Left kidney (tissue), 2 donors: ENCODE results near the gene PDZD2. TPM values are rescaled to one million over a fixed set of nuclear protein-coding genes. Genes with fewer than 3 reads are reported as not detected.

Experiments used
- DNase-seq: peaks from one replicate; pipeline ENCODE4 v3.0.0-alpha.2; 2013
- polyA plus RNA-seq: library from polyadenylated mRNA; unstranded; fragments of 120-200 nt; gene quantifications from one replicate; pipeline ENCODE4 v1.2.1, GENCODE V29; 2013; ENCODE audit not compliant: insufficient read length

PDZD2 gene
- polyA plus RNA-seq, 1 donor, result 22.1 TPM

DNA sequence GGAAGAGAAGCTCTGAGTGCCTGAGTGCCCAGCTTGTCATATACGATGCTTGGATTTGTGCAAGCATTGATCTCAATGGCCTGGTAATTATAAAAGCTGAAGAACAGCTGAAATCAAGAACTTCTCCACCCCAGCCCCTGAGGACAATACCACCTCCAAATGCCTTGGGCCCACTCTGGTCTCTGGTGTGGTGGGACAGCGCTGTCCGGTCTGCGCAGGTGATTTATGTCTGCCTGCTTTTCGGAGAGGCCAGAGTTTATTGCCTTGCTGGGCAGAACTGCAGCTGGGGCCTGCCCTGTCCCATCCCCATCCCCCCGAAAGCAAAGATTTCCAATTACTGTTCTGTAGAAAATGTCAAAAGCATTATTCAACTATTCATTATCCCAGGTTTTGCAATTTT, 1.1 kb upstream of the PDZD2 start:
- DNase-seq, result no peak

DNA sequence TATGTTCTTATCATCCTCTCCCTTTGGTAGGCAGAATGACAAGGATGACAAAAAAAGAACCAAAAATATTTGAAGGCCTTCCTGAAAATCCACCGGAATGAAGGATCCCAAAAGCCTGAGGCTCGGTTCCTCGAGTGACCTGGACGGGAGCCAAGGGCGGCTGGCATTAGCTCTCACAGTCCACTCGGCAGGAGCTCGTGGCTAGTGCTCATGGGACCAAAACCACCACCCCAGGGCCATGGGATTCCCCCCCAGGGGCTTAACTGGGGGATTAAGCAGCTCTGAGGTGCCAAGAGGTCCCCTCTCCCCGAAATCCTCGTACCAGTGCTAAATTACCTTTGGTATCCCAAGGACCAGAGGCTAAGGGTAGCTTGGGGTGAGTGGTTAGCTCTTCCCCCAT, 586 bp upstream of the PDZD2 start:
- DNase-seq, result no peak

DNA sequence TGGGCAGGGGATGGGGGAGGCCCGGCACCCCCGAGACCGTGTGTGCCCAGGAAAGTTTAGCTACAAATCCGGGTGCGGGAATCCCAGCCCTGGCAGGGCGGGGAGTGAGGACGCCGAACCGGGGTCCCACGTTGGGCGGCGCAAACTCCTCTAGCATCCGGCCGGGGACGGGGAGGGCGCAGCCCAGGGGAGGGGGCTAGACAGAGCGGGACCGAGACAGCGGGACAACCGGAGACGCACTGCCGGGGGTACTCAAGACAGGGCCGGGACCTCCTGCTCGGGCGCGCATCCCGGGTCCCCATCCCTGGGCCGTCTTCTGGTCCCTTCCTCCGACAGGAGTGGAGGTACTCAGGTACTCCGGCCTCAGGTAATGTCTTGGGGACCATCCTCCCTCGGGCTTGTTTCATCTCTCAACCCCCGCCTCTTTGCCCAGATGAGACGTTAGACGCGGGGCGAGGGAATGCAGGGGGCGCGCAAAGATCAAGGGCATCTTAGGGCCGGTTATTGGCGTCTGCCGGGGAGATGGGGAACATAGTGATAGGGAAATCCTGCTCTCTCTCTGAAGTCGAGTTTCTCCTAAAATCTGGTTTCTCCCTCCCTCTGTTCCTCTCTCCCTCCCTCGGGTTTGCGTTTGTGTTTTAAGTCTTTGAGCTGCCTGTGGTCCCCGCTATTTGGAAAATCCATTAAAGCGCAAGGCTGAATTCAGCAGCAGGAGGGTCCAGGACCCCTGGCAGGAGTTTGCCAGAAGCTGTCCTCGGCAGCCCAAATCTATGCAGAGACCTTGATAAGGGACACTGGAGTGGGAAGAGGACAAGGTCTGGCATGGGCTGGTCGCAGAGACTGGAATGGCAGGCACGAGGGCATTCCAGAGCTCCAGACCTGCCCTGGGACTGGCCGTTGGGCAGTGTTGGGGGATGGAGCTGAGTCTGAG, 815 bp downstream of the PDZD2 start:
- DNase-seq, result no peak

DNA sequence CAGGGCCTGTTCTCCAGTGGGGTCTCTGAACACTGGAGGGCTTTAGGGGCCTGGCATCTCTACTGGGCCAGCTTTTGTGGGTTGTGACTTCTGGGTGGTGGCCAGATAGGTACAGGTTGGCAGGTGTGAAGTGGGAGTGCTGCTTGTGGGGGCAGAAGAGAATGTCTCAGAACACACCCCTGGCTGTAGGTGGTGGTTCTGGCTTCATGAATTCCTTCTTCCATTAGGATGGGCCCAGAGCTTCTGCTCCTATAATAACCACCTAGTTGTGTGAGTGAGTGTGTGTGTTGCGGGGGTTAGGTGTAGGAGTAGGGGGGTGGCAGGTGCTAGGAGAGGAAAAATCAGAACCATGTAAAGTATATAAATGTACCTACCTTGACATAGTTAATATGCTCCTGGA, 1.6 kb downstream of the PDZD2 start:
- no peak for DNase-seq

DNA sequence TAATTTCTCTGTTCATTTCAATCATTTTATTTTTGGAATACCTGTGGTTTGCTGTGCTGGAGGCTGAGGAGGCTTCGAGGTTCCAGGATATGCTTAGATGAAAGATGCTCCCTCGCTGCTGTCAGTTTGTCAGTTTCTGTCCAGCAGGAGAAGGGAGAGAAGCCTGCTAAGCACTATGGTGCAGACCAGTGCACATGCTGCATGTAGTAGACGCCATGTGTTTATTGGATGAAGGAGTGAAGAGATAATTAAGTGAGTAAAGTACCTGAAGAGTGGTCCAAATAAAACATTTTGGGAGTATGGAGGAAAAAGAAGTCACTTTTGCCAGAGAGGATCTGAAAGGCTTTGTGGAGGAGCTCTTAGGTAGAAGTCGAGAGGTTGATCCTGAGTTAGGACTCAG, 2.1 kb downstream of the PDZD2 start:
- DNase-seq, result no peak

DNA sequence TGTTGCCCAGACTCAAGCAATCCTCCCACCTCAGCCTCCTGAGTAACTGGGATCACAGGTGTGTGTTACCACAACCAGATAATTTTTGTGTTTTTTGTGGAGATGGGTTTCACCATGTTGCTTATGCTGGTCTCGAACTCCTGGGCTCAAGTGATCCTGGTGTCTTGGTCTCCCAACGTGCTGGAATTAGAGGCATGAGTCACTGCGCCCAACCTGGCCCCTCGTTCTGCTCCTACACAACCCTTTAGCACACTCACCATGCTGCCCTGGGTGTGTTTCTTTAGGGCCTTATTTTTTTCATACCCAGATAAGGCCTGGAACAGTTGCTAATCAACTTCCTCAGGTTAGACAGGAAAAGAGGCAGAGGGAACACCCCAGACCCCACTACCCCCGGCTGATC, 2.6 kb downstream of the PDZD2 start:
- DNase-seq, result no peak

DNA sequence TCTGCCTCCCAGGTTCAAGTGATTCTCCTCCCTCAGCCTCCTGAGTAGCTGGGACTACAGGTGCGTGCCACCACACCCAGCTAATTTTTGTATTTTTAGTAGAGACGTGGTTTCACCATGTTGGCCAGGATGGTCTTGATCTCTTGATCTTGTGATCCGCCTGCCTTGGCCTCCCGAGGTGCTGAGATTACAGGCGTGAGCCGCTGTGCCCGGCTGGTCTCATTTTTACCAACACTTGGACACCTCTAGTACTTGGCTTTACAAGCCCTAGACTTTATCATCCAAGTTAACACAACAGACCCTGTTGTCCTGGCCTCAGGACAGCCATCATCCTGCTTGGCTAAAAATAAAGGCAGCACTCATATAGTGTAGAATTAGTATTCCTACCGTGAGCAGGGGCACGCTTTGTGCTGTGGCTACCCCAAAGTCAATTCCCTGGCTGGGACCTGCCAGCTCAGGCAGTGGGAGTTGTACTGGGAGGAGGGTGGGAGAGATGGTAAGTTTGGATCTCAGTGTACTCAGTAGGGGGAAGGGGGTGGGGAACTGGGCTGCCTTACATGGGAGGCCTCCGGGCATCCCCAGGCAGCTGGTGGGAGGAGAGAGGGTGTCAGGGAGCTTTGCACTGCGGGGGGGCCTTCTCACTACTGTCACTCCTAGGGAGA, 6.6 kb downstream of the PDZD2 start:
- DNase-seq, result no peak

DNA sequence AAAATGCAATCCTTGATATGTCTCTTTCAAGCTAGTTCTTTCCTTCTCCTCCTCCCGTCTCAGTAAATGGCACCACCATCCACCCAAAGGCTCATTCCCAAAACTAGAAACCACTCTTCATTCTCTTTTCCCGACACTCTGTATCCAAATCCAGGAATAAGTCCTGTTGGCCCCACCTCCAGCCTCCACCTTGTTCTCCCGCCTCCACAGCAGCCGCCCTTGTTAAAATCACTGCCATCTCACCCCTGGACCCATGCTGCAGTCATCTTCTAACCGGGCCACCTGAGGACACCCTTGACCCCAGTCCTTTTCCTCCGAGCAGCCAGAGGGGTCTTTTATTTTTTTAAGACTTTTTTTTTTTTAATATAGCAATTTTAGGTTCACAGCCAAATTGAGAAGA, 9.4 kb downstream of the PDZD2 start:
- no peak for DNase-seq

DNA sequence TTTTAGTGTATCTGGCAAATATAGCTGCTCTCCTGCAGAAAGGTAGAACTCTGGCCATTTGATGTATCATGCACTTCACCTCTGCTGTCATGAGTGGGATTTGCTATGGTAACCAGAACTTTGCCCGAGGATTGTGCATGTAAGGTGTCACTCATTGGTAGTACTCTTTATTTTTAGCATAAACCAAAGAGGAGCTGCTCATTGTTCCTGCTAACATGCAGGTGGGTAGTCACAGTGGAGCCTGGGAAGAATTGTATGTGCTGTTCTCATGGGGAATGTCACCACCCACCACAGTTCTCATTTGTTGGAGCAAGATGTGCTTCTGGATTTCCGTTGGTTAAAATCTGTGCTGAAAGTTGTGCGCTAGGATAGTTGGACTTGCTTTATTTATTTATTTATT, 12.3 kb downstream of the PDZD2 start:
- no peak for DNase-seq

DNA sequence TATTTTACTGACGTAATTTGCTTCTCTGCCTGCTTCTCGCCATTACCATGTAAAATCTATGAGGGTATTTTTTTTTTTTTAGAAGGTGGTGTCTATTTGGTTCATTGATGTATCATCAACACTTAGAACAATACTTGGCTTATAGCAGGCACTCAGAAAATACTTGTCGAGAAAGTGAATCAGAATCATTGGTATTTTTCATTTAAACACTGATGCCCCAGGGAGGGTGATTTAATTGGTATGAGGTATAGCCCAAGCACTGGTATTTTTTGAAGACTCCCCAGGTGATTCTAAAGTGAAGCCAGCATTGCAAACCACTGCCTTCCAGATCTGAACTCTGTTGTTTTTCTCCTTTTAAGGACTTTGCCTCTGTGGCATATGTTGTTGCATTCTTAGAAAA, 16.6 kb downstream of the PDZD2 start:
- DNase-seq, result no peak

DNA sequence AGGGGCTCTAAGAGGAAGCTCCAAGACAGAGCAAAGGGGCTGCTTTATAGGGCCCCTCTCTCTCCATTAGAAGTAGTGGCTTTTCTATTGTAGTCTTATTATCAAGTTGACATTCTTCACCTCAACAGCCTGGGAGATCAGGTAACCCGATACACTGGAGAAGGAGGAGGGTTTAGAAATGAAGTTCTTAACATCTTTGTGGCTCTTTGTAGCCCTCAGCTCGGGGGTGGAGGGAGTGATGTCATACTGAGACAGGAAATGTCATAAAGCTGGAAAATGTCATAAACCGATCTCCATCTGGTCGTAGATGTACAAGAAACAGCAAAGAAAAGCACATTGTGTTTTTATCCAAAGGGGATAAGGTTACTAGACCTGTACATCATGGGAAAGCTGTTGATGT, 17.9 kb downstream of the PDZD2 start:
- peak; percentile 46 for DNase-seq

DNA sequence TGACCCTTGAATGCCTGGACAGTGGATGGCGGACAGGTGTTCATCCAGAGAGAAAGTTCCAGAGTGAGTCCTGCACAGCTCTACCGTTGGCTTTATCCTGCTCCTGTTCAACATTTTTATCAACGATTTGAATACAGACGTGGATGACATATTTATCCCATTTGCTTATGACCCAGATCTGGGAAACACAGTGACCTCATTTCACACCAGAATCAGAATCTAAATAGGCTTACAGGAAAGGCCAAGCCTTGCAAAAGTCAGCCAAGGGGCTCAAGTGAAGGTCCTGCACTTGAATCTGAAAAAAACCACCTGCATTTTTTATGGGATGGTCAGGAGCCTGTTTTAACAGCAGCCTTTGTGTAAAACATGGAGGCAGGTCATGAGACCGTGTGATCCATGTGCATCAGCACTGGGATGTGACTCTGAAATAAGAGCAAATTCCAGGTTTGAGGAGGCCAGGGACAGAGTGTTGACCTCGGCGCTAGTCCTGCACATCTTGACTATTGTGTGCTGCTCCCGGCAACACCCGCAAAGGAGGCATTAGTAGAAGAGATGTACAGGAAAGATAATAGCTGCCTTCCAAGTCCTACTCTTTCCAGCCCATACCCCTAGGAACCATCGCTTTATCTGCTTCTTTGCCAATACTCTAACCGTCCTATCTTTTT, 18.5 kb downstream of the PDZD2 start:
- no peak for DNase-seq

DNA sequence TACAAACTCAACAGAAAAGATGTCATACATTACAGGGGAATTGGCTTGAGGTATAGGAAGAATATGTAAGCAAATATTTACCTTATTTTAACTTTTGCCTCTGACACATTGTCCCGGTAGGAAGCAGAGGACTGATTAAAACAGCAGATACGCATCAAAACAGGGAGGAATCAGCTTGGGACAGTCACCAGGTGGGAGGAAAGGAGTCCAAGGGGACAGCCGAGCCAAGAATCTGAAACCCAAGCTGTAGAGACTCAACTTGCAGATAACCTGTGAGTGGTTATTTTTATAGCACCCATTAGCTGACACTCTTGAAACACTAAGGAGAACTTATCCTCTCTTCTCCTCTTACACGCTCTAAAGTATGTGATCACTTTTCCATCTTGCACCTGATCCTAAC, 22.3 kb downstream of the PDZD2 start:
- DNase-seq, result no peak

DNA sequence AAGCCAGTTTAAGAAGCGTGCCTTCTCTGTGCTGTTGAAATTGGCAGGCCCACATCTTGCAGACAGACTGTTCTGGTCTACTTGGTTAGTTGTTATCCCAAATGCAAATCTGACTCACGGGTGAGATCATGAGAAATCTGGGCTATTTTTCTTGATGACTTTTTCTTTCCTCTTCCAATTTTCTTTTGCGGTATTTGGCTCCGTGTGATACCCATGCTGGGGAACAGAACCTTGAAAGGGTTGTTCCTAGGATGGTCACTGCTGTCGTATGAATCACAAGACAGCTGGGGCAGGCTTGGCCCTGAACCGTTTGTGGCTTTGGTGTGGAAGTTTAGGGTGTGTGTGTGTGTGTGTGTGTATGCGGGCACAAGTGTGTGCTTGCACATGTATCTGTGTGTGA, 24.6 kb downstream of the PDZD2 start:
- no peak for DNase-seq

DNA sequence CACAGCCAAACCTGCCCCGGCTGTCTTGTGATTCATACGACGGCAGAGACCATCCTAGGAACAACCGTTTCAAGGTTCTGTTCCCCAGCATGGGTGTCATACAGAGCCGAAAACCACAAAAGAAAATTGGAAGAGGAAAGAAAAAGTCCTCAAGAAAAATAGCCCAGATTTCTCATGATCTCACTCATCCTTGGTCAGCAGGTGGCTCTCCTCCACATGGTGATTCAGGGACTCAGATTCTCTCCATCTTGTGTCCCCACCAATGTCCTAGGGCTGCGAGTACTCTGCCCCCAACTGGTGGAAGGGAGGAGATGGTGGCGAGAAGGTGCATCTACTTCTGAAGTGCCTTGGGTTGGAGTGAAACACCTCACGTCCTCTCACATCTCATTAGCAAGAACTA, 25.6 kb downstream of the PDZD2 start:
- DNase-seq, result no peak

DNA sequence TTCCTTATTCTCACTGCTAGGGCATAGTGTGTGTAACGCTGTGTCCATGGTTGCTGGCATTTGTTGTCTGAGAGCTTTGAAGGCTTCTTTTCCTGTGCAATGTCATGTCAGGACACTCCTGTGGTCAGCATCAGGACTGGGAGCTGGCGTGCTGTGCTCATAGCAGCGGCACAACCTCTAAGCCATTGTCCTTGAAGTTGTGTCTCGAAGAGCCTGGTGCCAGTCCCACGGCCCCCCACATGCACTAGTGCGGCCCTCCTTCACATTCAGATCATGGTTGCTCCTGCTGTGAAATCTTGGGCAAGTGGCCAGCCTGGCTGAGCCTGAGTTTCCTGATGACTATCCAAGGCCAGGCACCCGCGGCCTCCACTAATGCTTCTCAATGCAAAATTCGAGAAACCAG, 32.4 kb downstream of the PDZD2 start:
- DNase-seq, result no peak

DNA sequence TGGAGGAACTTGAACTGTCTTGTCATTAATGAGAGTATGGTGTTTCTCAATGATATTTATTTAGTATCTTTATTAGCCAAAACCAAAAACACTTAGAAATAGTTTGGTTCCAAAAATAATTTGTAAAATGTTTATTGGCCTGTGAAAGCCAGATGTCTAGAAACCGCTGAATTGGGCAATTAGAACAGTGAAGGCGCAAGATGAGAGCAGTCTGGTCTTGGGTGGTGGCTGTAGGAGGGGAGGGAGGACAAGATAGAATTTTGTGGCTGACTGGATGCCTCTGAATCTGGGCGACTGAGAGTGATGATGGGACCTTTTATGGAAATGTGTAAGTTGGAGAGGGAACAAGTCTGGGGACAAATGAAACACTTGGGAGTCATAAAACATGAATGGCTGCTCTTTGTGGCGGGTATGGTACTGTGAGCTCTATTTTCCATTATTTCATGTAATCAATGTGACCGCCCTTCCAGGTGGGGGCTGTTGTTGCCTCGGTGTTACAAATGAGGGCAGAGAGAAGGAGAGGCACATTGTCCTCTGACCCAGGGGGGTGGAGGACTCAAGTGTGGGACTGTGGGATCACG, 35.5 kb downstream of the PDZD2 start:
- DNase-seq, result no peak

DNA sequence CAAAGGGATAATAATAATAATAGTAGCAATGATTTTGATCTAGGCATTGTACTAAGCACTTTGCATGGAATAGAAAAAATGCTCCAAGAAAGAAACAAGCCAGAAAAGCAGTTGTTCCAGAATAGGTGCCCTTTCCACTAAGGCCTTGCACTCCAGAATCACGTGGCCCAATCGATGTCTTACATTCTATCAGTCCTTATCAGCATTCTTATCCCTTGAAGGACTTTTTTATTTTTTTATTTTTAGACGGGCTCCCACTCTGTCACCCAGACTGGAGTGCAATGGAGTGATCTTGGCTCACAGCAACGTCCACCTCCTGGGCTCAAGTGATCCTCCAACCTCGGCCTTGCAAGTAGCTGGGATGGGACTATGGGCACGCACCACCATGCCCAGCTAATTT, 36.5 kb downstream of the PDZD2 start:
- DNase-seq, result no peak

DNA sequence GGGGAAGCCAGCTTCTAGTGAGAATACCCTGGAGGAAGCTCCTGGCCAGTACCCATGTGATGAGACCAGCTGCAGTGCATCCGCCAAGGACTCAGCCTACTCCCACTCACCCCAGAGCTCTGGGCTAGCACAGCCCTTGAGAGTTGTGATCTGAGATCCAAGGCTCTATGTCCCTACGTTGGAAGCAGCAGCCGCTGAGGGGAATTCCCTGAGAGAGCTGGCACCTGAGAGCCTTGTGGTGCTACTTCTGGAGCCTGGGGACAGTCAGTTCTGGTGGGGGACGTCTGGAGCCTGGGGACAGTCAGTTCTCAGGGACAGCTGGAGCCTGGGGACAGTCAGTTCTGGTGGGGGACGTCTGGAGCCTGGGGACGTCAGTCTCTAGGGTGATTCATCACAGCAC, 39.2 kb downstream of the PDZD2 start:
- DNase-seq, result no peak

DNA sequence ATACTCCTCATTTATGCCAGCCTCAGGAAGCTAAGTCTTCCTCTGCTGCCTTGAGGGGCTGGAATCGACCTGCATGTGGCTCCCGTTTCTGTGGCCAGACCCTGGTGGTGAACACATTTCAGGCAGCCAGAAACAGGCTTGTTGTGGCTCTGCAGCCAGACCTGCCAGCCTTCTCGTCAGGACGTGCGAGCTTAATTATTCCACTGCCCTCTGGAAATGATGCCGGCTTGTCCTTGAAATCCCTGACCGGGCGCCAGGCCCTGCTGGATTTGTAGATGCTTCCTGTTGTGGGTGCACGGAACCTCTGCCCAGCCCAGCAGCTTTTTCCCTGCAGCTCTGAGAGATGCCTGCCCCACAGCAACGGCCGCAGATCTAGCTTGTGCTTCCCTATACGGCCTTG, 41.6 kb downstream of the PDZD2 start:
- DNase-seq, result no peak

DNA sequence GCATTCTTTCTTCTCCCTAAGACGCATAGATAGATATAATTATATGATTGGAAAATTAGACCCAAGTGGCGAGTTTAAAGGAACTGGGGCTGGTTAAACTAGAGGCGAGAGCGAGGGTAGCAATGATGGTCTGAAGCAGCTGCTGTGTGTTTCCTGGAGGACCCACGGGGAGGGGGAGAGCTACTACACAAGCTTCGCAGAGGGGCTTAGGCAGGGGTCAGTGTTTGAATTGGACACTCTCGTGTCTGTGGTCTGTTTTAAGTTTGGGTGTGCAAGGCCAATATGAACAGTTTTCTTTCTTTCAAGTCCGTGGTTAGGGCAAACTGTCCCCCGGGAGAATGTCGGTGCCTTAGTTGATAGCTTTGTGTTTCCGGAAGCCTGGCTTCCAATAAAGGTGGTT, 43.1 kb downstream of the PDZD2 start:
- no peak for DNase-seq

DNA sequence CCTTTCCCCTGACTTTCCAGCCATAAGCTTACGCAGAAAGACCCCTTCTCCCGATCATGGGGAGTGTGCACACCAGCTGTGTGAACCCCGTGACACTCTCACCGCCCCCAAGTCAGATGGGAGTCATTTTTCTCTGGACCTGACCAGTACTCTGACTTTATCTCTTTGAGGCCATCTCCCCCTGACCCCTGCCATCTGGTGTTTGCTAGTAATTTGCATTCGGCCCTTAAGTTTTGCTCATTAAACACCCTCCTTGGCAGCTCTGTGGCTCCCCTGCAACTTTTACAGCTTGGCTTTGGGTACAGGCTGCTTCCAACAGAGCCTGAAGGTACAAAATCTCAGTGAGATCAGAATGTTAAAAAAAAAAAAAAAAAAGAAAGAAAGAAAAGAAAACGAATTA, 43.9 kb downstream of the PDZD2 start:
- no peak for DNase-seq

DNA sequence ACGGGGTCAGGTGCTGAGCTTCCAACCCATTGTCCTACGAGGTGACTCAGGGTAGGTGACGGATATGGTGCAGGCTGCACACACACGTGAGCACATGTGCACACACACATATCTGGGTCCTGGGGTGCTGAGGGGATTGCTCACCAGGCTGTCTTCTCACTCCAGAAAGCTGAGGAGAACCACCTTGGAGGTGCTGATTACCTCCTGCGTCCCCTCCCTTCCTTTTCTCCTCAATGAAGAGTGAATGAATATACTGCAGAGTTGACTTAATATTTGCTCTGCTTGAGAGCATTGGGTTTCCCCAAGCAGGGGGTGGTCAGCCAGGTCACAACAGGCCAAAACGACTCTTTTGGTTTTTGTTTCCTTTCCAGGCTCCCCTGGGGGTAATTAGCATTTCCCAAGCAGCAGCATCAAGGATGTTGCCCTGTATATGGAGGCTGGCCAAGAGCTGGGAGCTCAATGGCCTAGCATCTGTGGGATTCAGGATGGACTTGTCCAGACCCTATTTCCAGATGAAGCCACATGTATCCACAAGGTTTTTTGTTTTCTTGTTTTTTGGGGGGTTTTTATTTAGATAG, 49.7 kb downstream of the PDZD2 start:
- DNase-seq, result no peak
